DND-41 (cell line): ENCODE measurements around the gene RHOU.

Source experiments
- EZH2 ChIP-seq: IDR thresholded peaks from 3 replicates; pipeline ENCODE4 v1.6.1; 2012; ENCODE audit warnings: borderline replicate concordance, low read depth, mild to moderate bottlenecking, moderate library complexity, low read length, inconsistent platforms; ENCODE audit not compliant: severe bottlenecking
- TF ChIP-seq, protein P1 (sequence below): IDR thresholded peaks from 2 replicates; pipeline ENCODE4 v1.5.1; 2012; ENCODE audit warnings: borderline replicate concordance, low read length, moderate library complexity, mild to moderate bottlenecking; ENCODE audit not compliant: poor library complexity, severe bottlenecking; ENCODE audit errors: extremely low read depth

DNA sequence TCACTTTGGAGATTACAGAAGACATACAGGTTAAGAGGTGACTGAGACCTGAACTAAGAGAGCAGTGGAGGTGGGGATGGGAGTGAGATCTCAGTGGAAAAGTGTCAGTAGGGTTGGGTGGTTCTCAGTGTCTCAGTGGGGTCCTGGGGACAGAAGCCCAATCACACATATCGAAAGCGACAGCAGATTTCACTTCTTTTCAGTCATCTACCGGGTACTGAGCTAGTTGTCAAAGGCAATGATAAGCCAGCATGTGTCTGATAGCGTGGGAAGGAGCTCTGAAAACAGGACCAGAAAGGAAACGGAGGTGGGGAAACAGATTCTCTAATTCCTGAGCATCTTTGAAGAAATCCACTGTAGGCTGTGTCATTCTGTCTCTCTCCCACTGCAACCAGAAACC lies 59.5 kb downstream of the RHOU start:
- TF ChIP-seq, protein P1, sequence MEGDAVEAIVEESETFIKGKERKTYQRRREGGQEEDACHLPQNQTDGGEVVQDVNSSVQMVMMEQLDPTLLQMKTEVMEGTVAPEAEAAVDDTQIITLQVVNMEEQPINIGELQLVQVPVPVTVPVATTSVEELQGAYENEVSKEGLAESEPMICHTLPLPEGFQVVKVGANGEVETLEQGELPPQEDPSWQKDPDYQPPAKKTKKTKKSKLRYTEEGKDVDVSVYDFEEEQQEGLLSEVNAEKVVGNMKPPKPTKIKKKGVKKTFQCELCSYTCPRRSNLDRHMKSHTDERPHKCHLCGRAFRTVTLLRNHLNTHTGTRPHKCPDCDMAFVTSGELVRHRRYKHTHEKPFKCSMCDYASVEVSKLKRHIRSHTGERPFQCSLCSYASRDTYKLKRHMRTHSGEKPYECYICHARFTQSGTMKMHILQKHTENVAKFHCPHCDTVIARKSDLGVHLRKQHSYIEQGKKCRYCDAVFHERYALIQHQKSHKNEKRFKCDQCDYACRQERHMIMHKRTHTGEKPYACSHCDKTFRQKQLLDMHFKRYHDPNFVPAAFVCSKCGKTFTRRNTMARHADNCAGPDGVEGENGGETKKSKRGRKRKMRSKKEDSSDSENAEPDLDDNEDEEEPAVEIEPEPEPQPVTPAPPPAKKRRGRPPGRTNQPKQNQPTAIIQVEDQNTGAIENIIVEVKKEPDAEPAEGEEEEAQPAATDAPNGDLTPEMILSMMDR, result no peak
- TF ChIP-seq EZH2, result no peak
